Measurements from ENCODE around the gene KRT8.

DNA sequence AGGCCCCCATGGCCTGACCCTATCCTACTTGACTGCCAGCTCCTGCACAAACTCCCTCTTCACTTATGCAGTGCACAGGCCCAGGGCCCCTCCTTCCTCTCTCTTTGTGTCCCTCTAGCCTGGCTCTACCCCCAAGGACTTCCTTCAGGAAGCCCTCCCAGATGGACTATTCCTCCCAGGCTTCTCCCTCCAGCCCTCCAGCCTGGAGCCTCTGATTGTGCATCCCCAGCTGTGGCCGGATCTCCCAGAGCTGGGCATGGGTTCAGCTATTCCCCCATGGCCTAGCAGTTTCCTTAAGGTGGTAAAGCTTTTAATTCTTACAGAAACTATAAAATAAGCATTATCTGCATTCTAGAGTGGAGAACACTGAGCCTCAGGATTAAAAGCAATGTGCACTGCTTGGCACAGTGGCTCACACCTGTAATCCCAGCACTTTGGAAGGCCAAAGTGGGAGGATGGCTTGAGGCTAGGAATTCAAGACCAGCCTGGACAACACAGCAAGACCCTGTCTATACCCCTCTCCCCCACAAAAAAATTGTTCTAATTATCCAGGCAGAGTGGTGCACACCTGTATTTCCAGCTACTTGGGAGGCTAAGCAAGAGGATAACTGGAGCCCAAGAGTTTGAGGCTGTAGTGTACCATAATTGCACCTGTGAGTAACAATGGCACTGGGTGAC is 16.8 kb upstream of the KRT8 start:
- TF ChIP-seq POLR2A (IDR thresholded peaks at IDR 0.05) = no peak
- TF ChIP-seq, protein P1, sequence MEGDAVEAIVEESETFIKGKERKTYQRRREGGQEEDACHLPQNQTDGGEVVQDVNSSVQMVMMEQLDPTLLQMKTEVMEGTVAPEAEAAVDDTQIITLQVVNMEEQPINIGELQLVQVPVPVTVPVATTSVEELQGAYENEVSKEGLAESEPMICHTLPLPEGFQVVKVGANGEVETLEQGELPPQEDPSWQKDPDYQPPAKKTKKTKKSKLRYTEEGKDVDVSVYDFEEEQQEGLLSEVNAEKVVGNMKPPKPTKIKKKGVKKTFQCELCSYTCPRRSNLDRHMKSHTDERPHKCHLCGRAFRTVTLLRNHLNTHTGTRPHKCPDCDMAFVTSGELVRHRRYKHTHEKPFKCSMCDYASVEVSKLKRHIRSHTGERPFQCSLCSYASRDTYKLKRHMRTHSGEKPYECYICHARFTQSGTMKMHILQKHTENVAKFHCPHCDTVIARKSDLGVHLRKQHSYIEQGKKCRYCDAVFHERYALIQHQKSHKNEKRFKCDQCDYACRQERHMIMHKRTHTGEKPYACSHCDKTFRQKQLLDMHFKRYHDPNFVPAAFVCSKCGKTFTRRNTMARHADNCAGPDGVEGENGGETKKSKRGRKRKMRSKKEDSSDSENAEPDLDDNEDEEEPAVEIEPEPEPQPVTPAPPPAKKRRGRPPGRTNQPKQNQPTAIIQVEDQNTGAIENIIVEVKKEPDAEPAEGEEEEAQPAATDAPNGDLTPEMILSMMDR (IDR thresholded peaks at IDR 0.05) = no peak

Measured in lower leg skin (tissue), 3 donors.